UCSD-AML1 (cell line): Measurements from ENCODE around the gene PDE9A.
"Not testable (repeated sequence)": the region's sequence is repeated elsewhere in the genome, so short reads cannot be mapped to it uniquely, and the experiment has no call there.

Experiments used
- DNase-seq: peaks from one replicate; lab custom pipeline; 2025; ENCODE audit not compliant: unreplicated experiment; lab: John Stamatoyannopoulos, UW

Gene PDE9A

GRCh38 chr21:42785666-42786427 is 132.4 kb downstream of the PDE9A start:
- DNase-seq: no peak

DNA sequence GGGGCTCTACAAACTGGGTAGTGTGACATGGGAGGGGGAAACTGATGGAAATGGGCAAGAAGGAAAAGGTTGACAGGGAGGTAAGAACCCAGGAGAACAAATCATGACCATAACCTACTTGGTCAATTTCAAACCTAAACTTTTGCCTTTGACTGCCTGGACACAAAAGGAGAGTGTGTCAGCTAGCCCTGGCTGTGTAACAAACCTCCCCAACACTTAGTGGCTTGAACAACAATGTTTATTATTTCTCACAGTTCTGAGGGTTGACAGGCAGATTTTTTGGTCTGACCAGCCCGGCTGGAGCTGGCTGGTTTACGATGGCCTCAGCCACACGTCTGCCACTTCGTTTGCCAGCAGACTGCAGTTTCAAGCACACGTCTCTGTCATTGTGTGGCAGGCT is 133.5 kb downstream of the PDE9A start:
- DNase-seq: no peak

DNA sequence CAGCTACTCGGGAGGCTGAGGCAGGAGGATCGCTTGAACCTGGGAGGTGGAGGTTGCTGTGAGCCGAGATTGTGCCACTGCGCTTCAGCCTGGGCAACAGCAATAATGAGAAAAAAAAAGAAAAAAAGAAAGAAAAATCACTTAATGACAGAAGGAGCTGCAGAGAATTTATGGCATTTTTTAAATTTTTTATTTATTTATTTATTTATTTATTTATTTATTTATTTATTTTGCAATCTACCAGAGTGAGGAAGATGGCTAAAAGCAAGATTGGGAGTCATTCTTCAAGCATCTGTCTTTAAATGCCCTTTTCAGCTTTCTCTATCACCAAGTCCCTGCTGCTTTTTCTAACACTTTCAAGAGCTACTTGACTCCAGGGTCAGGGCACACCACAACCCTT is 134.2 kb downstream of the PDE9A start:
- no peak for DNase-seq

DNA sequence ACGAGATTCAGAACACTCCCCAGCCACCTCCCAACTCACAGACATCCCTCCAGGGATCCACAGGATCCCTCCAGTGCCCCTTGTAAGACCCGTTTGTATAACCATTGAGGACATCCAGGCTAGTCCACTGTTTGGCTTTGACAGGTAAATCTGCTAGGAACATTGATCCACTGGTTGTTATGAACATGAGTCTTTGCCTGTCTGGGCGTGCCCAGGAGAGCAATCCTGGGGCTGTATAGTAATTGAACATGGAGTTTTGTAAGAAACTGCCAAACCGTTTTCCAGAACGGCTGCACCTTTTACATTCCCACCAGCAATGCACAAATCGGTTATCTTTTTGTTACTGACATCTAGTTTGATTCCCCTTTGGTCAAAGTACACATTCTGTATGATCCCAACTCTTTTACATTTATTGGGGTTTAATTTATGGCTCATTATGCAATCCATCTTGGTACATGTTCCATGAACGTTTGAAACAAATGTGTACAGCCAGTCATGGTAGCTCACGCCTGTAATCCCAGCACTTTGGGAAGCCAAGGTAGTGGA is 137.2 kb downstream of the PDE9A start:
- no peak for DNase-seq

GRCh38 chr21:42793774-42794173 is 140.4 kb downstream of the PDE9A start:
- no peak for DNase-seq

DNA sequence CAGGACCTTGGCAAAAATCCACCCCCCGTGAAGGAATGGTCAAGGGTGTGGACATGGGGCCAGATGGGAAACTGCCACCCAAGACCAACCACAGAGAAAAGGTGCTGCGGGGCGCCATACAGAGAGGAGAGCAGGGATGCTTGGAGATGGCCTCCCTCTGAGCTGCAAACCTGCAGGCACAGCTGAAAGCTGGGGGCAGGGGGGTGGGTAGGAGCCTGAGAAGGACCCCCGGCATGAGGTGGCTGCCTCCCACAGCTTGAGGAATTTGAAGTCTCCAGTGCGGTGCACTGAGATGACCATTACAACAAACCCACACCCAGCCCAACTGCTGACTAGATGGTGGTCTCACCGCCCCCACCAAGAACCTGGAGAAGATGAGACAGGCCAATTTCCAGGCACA is 141.1 kb downstream of the PDE9A start:
- no peak for DNase-seq

DNA sequence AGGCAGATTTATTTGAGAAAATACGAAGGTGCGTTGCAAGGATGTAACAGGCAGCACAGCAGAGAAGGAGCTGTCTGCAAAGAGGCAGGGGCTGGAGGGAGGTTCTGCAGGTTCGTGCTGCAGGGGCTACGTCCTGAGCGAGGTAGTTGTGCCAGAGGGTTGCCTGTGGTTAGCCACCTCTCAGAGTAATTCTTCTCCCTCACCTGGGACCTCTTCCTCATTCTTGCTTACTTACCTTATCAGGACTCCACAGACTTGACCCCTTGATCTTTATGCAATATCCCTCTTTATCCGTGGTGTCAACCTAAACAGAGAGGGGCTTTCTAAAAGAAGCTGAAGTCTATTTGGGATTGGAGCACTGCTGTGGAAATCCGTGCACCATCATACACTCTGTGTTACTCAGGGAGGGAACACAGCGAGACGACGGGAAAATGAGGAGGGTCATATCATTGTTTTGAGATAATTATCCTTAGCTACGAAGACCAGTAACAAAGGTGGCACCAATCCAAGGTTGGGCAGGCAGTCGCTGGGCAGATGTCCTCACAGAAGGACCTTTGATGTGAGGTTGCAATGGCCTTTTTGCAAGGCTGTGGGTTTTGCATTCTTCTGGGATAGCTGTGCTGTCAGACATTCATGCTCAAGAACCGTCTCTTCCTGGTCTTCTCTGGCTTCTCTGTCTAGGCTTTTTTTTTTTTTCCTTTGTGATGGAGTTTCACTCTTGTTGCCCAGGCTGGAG is 143.1 kb downstream of the PDE9A start:
- no peak for DNase-seq

- no peak for DNase-seq
These were observed 144.1 kb downstream of the PDE9A start for GRCh38 chr21:42797522-42797921.

DNA sequence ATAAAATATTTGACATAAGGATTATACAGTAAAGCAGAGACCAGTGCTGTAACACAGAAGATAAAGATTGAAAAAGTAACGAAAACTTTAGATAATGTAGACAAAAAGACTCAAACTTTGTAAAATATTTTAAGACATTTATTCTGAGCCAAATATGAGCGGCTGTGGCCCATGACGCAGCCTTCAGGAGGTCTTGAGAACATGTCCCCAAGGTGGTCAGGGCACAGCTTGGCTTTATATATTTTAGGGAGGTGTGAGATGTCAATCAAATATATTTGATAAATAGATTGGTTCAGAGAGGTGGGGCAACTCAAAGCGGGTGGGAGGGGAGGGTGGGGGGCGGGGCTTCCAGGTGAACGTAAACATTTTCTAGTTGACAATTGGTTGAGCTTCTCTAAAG is 144.7 kb downstream of the PDE9A start:
- DNase-seq: no peak

DNA sequence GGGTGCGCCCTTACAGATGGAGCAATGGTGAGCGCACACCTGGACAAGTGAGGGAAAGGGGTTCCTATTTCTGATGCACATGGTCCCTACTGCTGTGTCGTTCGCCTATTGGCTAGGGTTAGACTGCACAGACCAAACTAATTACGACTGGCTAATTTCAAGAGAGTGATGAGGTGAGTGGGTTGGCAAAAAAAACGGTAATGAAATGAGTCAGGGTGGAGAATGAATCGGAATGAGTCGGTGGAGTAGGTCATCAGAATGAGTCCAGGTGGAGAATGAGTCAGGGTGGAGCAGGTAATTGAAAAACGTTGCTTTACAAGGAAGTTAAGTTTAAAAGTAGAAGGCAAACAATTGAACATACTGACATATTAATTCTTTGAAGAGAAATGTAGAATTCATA is 146.1 kb downstream of the PDE9A start:
- no peak for DNase-seq

DNA sequence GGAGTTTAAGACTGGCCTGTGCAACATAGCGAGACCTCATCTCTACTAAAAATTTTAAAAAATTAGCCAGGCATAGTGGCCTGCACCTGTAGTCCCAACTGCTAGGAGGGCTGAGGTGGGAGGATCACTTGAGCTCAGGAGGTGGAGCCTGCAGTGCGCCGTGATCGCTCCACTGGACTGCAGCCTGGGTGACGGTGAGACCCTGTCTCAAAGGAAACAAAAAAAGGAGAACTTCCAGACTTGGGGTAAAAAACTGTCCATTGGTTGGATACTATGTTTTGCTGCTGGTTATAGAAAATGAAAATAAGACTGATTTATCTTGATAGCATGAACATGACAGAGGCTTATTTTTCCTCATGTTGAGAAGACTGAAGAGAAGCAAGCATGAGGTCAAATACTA is 146.5 kb downstream of the PDE9A start:
- DNase-seq: no peak

GRCh38 chr21:42801616-42802015 is 148.2 kb downstream of the PDE9A start:
- not testable (repeated sequence) for DNase-seq

- DNase-seq: no peak
These were observed 153.2 kb downstream of the PDE9A start for GRCh38 chr21:42806509-42807140.

DNA sequence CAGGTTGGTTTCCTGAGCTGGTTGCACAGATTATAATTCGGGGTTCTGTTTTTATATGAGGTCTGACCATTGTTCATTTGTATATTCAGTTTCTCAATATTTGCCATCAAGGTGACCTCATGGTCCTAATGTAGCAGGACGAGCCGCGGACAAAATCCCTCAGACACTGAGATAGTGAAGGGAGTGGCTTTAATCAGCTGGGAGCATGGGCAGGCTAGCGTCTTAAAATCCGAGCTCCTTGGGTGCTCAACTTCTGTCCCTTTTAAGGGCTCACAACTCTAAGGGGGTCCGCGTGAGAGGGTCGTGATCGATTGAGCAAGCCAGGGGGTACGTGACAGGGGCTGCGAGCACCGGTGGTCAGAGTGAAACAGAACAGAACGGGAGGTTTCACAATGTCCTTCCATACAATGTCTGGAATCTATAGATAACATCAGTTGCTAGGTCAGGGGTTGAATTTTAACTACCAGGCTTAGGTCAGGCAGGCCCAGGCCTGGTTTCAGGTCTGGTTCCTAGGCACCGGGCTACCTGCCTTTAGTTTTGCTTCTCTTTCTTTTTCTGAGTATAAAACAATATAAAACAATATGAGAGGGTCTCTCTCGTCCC is 154.0 kb downstream of the PDE9A start:
- DNase-seq: not testable (repeated sequence)

DNA sequence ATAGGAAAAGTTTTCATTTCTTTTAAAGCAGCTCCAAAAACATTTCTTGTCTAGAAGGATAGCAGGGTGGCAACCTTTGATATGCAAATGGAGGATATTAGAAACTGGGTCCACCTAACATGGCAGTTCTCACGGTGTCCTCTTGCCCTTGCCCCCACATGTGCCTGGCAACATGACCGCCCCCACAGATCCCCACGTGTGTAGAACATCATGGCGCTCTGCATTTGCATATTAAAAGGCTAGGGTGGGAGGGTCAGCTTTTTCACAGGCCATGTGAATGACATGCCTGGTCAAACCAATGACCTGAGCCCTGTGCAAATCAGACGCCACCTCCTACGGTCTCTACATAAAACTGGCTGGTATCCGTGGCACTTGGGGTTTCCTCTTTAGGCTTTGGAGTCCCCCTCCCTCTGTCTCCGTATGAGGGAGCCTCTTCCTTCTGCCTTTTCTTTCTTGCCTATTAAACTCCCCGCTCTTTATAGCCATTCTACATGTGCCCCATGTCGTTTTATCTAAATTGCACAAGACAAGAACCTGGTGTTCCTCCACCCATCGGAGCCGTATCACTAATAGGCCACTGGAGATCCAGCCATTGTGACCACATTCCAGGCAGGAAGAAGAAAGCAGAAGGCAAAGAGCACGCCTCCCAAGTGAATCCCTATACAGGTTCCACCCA is 154.7 kb downstream of the PDE9A start:
- DNase-seq: no peak

GRCh38 chr21:42809171-42809570 is 155.8 kb downstream of the PDE9A start:
- no peak for DNase-seq

DNA sequence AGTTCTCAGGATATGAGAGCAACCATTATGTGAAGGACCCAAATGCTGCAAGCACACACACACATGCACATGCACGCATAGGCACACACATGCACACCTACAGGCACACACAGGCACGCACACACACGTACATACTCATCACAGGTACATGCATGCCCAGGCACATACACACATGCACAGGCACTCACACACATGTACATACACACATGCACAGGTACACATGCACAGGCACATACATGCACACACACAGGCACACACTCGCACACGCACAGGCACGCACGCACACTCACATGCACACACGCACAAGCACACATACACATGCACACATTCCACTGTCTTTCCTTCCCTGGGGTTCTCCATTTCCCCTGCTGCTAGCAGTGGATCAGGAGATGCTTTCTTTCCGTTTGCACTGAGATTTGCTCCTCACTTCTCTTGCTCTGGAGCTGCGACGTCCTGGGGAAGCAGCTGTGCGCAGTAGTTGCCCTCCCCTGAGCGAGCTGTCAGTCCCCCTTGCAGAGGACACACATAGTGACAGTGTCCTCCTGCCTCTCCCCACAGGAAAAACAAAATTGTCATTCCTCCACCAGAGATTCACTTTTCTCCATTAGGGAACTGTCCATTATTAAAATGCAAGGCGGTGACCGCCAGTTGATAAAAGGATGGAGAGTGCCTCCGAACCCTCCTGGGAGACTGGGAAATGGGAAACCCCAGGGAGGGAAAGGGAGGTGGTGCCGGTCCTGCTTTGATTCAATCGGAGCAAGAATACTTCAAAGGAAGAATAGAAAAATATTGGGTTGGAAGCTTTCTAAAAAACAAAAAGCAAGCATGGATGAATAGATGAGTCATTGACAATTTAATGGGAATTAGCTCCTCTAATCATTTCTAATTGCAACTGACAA is 156.4 kb downstream of the PDE9A start:
- no peak for DNase-seq

- no peak for DNase-seq
These were observed 158.5 kb downstream of the PDE9A start for GRCh38 chr21:42811960-42812359.

- not testable (repeated sequence) for DNase-seq
These were observed 159.3 kb downstream of the PDE9A start for GRCh38 chr21:42812528-42813241.
